ENCODE measurements around the gene ACTG1. TPM values are rescaled to one million over a fixed set of nuclear protein-coding genes. Genes with fewer than 3 reads are reported as not detected.

The ACTG1 gene
- total RNA-seq, 2 experiments from 2014 or later = 2,707 to 2,894 TPM

GRCh38 chr17:81480140-81481072 lies 32.2 kb downstream of the ACTG1 start:
- Histone ChIP-seq H3K9me2 (ENCODE audit: insufficient read depth, low read length) (no peaks in the 10 kb centered on the region), H3K79me2 (ENCODE audit: insufficient read depth, low read depth, low read length) (no peaks in the 10 kb centered on the region), H2AFZ (ENCODE audit: low read length) (no peak overlapping the region), H3K27ac (ENCODE audit: low read depth, low read length, poor library complexity, severe bottlenecking) (no peak overlapping the region), H3K4me1 (ENCODE audit: insufficient read depth, low read length, poor library complexity, severe bottlenecking) (peaks cover 26% of the 10 kb centered on the region), H4K20me1 (ENCODE audit: insufficient read depth, low read length) (no peaks in the 10 kb centered on the region), H3K9me3 (ENCODE audit: low read length) (no peaks in the 10 kb centered on the region), H3K4me2 (ENCODE audit: low read length) (no peak overlapping the region), H3K36me3 (ENCODE audit: insufficient read depth, low read length) (no peaks in the 10 kb centered on the region), H3K4me3 (ENCODE audit: low read depth, low read length, poor library complexity, severe bottlenecking) (no peak overlapping the region)
- DNase-seq (ENCODE audit: low spot score) = no peak
- no peak for TF ChIP-seq CTCF (conservative IDR thresholded peaks at IDR 0.05; ENCODE audit: low read length)
- TF ChIP-seq EZH2phosphoT487 (IDR thresholded peaks at IDR 0.05; ENCODE audit: borderline replicate concordance, low read depth, low read length) = no peak
- no TSS peak for BruUV-seq (replicated peaks)
- intact Hi-C loops (cut with micrococcal nuclease; ENCODE audit: unreplicated experiment) = loop anchor here (5.0 kb wide), 1 partner anchor 338 kb away; no protein-coding TSS in a partner anchor
- ChIA-PET POLR2A (no interaction called here), CTCF (ENCODE audit: unreplicated experiment) (no interaction called here)

- POLR2A ChIA-PET = interaction anchor here (0.7 kb wide), 1 partner anchor 53 kb away, joined by 4 read pairs; no protein-coding TSS in a partner anchor
Measured at GRCh38 chr17:81479175-81480071, 33.2 kb downstream of the ACTG1 start.

More at GRCh38 chr17:81479175-81480071, 33.2 kb downstream of the ACTG1 start:
- no peak overlapping the region for H3K4me2 ChIP-seq (ENCODE audit: low read length)
- no TSS peak for BruUV-seq (replicated peaks)
- no peaks in the 10 kb centered on the region for H4K20me1 ChIP-seq (ENCODE audit: insufficient read depth, low read length)
- no peak for DNase-seq (ENCODE audit: low spot score)
- H3K4me3 ChIP-seq (ENCODE audit: low read depth, low read length, poor library complexity, severe bottlenecking) = no peak overlapping the region
- no peak overlapping the region for H3K27ac ChIP-seq (ENCODE audit: low read depth, low read length, poor library complexity, severe bottlenecking)
- H3K36me3 ChIP-seq (ENCODE audit: insufficient read depth, low read length) = no peaks in the 10 kb centered on the region
- no peaks in the 10 kb centered on the region for H3K9me2 ChIP-seq (ENCODE audit: insufficient read depth, low read length)
- intact Hi-C loops (cut with micrococcal nuclease; ENCODE audit: unreplicated experiment) = loop anchor here (5.0 kb wide), 1 partner anchor 337 kb away; no protein-coding TSS in a partner anchor
- TF ChIP-seq EZH2phosphoT487 (IDR thresholded peaks at IDR 0.05; ENCODE audit: borderline replicate concordance, low read depth, low read length) (no peak), CTCF (conservative IDR thresholded peaks at IDR 0.05; ENCODE audit: low read length) (no peak)
- CTCF ChIA-PET (ENCODE audit: unreplicated experiment) = no interaction called here
- peaks cover 18% of the 10 kb centered on the region for H3K4me1 ChIP-seq (ENCODE audit: insufficient read depth, low read length, poor library complexity, severe bottlenecking)
- no peaks in the 10 kb centered on the region for H3K9me3 ChIP-seq (ENCODE audit: low read length)
- H3K79me2 ChIP-seq (ENCODE audit: insufficient read depth, low read depth, low read length) = no peaks in the 10 kb centered on the region
- no peak overlapping the region for H2AFZ ChIP-seq (ENCODE audit: low read length)
